ENCODE data around the gene TMEM95.
A peak's percentile ranks its signal among the peaks of the same experiment; 100 is the strongest.

TMEM95 gene

GRCh38 chr17:7355053-7355452, at the start of gene TMEM95:
TMEM95 (plus strand) TSS chr17:7355156; CDS start chr17:7355205, 49 bp downstream.
- no peak for DNase-seq

DNA sequence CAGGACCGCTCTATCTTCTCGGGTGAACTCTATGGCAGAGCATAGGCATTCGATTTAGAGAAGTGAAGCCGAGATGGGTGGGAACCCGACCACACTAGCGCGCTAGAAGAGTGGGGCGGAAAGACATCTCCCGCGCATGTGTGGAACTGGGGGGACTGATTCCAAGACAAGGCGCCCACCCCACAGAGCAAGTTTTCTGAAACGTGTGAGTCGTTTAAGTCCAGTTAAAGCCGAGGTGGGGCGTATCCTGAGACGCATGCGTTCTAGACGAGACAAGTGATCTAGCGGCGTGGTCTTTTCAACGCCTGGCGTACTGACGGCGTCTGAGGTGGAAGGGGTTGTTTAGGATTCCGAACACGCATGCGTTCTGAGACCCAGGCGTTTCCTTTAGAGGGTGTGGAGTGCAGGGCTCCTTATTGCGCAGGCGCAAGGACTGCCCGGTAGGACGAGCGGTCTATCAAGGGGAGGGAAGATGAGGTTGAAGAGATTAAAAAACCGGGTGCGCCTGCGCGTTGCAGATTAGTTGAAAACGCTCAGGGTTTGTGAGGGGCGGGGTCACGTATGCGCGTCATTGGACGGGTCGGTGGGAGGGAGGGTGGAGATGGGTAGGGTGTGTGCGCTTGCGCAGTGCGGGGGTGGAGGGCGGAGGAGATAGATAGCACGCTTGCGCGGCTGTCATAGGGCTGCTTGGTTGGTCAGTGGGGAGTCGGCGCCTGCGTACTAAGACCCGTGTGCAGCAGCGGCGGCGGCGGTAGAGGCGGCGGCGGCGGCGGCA, 47.9 kb upstream of the TMEM95 start, which contains the start of gene EIF5A:
TSS of gene EIF5A (plus strand) at position 718 of the 775 bp plus-strand sequence. CDS start 2,008 bp downstream, outside the sequence.
- DNase-seq: peak; percentile 100

GRCh38 chr17:7307686-7308624, 47.0 kb upstream of the TMEM95 start:
- peak; percentile 60 for DNase-seq

GRCh38 chr17:7308625-7309433, 46.1 kb upstream of the TMEM95 start:
- DNase-seq: peak; percentile 46

GRCh38 chr17:7309628-7310027, 45.3 kb upstream of the TMEM95 start:
- DNase-seq: no peak

DNA sequence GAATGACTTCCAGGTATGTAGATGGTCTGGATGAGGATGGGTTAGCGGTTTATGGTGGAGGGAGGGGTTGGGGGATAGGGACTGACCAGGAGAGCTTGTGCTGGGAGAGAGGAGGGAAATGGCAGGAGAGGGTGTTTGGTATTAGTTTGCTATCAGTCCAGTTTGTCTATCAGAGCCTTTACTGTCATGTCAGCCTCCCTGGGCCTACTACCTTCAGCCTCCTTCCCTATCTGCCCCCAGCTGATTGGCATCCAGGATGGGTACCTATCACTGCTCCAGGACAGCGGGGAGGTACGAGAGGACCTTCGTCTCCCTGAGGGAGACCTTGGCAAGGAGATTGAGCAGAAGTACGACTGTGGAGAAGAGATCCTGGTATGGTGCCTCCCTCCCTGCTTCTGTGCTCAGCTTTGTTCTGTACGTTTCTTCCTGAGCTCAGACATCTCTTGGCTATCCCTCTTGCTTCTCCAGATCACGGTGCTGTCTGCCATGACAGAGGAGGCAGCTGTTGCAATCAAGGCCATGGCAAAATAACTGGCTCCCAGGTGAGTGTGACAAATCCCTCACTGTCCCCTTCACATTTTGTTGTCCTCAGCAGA, 43.7 kb upstream of the TMEM95 start:
- no peak for DNase-seq

DNA sequence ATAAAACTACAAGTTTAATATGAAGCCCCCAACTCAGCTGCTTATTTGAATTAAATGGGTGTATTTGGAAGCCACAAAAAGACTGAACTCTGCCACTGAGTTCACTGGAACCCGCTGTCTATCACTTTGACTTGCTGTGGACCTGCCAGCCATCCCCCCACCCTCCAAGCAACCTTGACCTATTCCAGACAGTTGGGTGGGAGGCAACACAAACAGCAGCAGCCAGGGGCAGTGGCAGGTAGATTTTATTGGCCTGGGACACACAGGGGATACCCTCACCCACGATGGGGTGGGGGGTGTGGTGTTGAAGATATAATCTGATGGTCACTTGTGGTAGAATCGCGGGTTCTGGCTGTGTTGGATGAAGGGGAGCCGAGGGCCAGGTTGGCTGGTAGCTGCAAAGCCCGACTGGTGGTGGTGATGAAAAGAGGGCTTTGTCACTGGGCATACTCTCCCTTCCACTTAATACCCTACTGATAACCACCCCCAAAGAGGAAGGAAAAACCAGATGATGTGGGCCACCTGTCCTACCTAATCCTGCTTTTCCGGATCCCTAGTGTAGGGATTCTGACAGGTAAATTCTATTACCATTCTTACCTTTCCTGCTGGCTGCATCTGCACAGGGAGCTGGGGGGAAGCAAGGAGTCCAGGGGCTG, 42.4 kb upstream of the TMEM95 start:
- DNase-seq: no peak

GRCh38 chr17:7313088-7313889, 41.7 kb upstream of the TMEM95 start:
- no peak for DNase-seq

- peak; percentile 22 for DNase-seq
These were observed 40.9 kb upstream of the TMEM95 start for GRCh38 chr17:7313890-7314718.

DNA sequence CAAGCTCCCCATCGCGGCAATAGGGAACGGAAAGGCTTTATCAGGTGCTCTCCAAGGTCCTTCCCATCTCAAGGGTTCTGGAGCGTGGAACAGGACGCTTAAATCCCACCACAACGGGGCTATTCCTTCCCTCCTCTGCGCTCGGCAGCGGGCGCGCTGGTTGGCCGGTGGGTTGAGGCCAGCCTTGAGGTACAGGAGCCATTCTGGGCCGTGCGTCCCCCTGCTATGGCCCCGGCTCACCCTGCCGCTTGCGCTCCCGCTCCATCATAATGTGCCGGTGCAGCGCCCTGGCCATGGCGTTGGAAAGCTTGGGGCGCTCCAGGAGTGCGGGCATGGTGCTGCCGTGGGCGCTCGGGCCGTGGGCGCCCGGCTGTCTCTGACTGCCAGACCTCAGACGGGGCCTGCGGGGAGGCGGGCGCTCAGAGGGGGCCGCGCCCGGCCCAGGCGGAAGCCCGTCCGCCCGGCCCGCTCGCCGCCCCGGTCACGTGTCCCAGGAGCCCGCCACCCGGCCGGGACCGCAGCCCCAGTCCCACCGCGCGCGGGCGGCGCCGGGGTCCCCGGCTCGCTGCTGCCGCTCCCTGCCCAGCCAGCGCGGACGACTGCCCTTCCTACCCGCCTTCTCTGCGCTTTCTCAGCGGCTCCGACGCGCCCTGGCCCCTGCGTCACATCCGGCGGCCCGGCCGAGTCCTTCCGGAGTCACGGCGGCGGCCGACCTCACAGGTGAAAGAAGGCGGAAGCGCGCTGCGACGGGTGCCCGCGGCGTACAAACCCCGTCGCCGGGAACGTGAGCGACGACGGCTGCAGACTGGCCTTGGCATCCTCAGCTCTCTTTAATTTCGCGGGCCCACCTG, 40.0 kb upstream of the TMEM95 start, which contains the start of gene GPS2:
TSS of gene GPS2 (minus strand) at position 642 of the 851 bp plus-strand sequence. CDS start at position 334, 308 bp downstream.
- DNase-seq: peak; percentile 83

DNA sequence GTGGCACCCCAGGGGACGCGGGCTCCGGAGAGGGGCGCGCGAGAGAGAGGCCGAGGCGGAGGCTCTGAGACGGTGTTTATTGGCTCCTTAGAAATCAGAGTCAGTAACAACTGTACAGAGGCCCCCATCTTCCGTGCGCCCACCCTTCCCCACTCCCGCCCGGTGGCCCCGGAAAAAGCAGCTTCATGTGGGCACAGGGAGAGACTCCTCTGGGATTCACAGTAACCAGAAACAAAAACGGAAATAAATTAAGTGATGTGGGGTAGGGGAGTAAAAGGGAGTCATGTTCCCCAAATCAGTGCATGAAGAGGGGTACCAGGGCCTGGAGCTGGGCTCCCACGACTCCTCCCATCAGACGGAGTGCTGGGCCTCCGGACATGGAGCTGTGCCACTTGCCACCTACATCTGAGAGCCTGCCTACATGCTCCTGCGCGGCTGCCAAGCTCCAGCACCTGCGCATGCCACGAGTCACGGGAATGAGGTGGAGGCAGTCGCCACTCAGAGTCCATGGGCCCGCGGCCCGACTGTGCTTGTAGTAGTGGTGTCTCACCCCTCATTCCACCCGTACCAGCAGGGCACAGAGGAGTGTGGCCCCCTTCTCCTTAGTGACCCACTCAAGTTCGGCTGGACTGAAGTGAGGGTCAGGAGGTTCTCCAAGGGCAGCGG, 39.3 kb upstream of the TMEM95 start:
- DNase-seq: no peak

DNA sequence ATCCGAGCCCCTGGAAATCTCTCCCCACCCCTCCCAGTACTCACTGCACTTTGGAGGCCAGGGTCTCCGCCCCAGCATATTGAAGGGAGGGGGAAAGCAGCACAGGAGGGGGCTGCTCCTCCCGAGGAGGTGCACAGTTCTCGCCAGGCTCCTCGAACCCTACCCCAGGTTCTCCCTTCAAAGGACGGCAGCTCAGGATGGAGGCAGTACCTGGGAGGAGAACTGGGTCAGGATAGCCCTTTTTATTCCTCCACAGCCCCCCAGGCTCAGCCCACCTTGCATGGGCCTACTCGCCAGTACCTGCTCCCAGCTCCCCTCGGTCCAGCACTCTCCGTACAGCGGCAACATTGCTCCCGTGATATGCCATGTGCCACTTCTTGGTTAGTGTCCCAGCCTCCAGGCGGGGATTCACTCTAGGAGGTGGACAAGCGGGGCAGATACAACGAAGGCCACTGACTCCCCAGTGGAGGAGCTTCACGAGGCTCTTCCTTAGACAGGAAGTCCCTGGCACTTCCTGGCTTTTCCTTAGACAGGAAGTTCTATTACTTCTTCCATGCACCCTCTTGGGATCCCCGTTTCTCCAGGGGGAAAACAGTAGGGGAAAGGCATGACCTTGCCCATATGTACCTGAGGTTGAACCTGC, 37.7 kb upstream of the TMEM95 start:
- DNase-seq: no peak

GRCh38 chr17:7318121-7318860, 36.7 kb upstream of the TMEM95 start:
- no peak for DNase-seq

DNA sequence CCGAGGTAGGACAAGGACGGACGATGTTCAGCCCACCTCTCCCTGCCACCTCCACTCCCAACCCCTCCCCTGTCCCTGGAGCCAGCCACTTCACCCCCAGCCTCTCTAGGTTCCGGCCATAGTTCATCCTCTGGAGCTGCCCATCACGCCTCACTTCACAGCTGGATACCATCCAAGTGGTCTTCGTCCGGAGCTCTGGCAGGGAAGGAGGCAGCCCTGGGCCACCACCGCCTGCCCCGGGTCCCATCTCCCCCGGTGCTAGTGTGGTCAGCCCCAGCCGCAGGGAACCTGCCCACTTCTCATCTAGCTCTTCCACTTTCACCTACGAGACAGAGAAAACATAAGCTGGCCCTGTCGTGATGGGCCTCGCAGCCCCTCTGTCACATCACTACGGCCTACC, 33.5 kb upstream of the TMEM95 start:
- no peak for DNase-seq

DNA sequence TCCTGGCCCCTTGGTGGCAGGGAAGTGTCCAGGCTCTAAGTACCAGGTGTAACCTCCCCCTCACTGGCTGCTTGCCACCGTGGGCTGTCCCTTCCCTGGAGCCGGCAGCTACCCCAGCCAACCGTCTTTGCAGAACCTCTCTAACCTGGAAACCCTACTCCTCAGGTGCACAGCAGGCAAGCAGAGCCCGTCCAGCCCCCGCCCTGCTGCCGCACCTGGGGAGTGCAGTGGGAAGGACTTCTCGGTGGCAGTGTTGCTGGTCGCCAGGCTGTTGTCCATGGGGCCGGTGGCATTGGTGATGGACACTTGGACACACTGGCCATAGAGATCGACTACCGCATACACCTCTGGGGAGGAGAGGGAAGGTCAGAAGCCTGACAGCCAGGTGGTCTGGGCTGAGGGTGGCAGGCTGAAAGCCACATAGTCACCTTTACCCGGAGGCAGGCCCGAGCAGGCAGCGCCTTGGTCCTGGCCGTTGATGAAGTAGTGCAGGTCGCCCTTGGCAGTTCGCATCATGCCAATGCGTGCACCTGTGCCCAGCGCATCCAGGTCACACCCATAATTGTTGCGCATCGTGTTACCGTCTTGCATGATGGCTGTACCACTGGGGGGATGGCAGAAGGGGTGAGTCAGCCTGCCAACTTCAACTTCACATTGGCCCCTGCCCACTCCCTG, 32.3 kb upstream of the TMEM95 start:
- no peak for DNase-seq

DNA sequence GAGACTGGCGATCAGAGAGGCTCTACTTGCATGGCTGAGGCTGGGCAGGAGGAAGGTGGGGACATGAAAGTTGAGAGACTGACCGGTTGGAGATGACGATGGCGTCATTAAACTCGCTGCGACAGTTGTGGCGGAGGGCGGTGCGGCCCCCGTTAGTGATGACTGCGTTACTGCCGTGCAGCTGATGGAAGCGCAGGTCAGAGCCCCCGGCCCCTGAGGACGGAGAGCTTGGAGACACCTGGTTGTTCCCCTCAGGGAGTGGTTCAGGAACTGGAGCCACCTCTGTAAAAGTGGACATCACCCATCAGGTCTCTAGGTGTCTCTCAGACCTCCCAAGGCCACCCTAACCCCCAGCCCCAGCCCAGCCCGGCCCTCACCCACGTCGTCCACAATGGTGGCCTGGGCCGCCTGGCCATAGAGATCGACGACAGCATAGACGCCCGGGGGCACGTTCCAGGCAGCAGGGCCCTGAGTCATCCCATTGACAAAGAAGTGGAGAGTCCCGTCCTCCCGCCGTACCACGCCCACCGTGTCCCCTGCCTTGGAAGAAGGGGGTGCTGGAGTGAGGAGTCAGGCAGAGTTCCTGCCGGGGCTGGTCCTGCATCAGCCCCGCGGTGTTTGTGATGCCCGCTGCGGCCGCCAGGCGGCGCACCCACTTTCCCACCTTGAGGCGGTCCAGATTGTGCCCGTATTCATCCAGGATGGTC, 31.1 kb upstream of the TMEM95 start:
- peak; percentile 1 for DNase-seq

Measured in NCI-H2171 treated with DMSO at 0.1 percent for 48 hours (cell line).